ENCODE data around the gene MMP11. TPM values are rescaled to one million over a fixed set of nuclear protein-coding genes. Genes with fewer than 3 reads are reported as not detected.

MMP11 gene
- total and polyA plus RNA-seq, 2 experiments from 2014 or later = 5.3 to 17.4 TPM

- Histone ChIP-seq H3K36me3 (ENCODE audit: insufficient read depth) (no peaks in the 10 kb centered on the region), H3K79me2 (replicated peaks; ENCODE audit: insufficient read depth) (no peaks in the 10 kb centered on the region), H3K4me3 (no peak overlapping the region), H3K9me2 (ENCODE audit: insufficient read depth) (no peaks in the 10 kb centered on the region), H2AFZ (no peak overlapping the region), H3K27ac (ENCODE audit: low read depth) (no peak overlapping the region), H3K4me2 (no peak overlapping the region), H3K4me1 (ENCODE audit: insufficient read depth) (peaks cover 5% of the 10 kb centered on the region; the same call in 1 of the 2 replicates), H3K27me3 (ENCODE audit: insufficient read depth) (no peaks in the 10 kb centered on the region), H4K20me1 (replicated peaks; ENCODE audit: insufficient read depth) (peaks cover 7% of the 10 kb centered on the region; the same call in 1 of the 2 replicates), H3F3A (replicated peaks; ENCODE audit: low read depth) (peaks cover 4% of the 10 kb centered on the region; the same call in 1 of the 2 replicates)
- peaks cover 14% of the 10 kb centered on the region for H3K27me3 Mint-ChIP-seq (ENCODE audit: insufficient read depth, low read depth, poor library complexity)
- peaks cover 35% of the 10 kb centered on the region for H3K36me3 Mint-ChIP-seq (ENCODE audit: low read depth)
- H3K4me3 Mint-ChIP-seq = no peak overlapping the region
- no peaks in the 10 kb centered on the region; the same call in 2 of the 3 replicates for H3K9me3 Mint-ChIP-seq
- no peak overlapping the region for H3K27ac Mint-ChIP-seq
- peaks cover 9% of the 10 kb centered on the region for H3K4me1 Mint-ChIP-seq
- no peak for ATAC-seq
- no peak for DNase-seq (ENCODE audit: low spot score)
- TF ChIP-seq CREB1 (CRISPR knock-in tag; IDR thresholded peaks at IDR 0.05; ENCODE audit: low read depth) = no peak
- TF ChIP-seq STAT1 (IDR thresholded peaks at IDR 0.05; ENCODE audit: unreplicated experiment) = no peak
- TF ChIP-seq REST (IDR thresholded peaks at IDR 0.05; ENCODE audit: unreplicated experiment) = no peak
- TF ChIP-seq ZNF114 (CRISPR knock-in tag; IDR thresholded peaks at IDR 0.05) = no peak
- TF ChIP-seq ZNF462 (CRISPR knock-in tag; IDR thresholded peaks at IDR 0.05) = no peak
- 0 out of 4 replicates have a peak, but pooled peaks of 1 of the 2 experiments have one; percentile 5 for TF ChIP-seq CTCF (conservative IDR thresholded peaks at IDR 0.05; ENCODE audit: low read depth in 2 of 2)
Measured at GRCh38 chr22:23833017-23833751, 60.5 kb downstream of the MMP11 start.
